Fibroblast of mammary gland (primary cell): ENCODE measurements around the gene ANKRD27.

Source experiments
- DNase-seq: peaks from one replicate; pipeline ENCODE4 v3.0.0-alpha.2; 2010; ENCODE audit warnings: low read depth
- H3K4me3 ChIP-seq: 2 replicates; pipeline ENCODE4 v1.5.1; 2011; ENCODE audit warnings: low read depth, mild to moderate bottlenecking, low read length, moderate library complexity; ENCODE audit not compliant: control insufficient read depth
- TF ChIP-seq, protein P1 (sequence below): conservative IDR thresholded peaks from 2 replicates; pipeline ENCODE4 v1.5.1; 2011; ENCODE audit warnings: low read depth, low read length, inconsistent platforms; ENCODE audit not compliant: control insufficient read depth, insufficient read depth

Gene ANKRD27

DNA sequence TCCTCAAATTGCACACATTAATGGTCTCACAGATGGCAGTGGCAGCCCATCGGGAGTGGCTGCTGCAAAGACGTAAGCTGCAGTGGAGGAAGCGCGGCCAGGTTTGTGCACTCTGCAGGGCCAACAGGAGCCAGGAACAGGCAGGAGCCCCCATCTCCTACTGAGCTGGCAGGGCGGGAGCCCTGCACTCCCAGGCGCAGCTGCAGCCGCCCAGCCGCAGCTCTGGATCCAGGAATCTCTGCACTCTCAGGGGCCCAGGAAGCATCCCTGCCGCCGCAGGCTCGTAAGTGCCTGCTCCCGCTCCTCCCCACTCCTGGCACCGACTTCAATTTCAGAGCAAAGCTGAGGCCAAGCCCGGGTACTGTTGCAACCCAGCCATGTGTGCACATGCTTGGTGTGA is 37.5 kb downstream of the ANKRD27 start:
- TF ChIP-seq, protein P1, sequence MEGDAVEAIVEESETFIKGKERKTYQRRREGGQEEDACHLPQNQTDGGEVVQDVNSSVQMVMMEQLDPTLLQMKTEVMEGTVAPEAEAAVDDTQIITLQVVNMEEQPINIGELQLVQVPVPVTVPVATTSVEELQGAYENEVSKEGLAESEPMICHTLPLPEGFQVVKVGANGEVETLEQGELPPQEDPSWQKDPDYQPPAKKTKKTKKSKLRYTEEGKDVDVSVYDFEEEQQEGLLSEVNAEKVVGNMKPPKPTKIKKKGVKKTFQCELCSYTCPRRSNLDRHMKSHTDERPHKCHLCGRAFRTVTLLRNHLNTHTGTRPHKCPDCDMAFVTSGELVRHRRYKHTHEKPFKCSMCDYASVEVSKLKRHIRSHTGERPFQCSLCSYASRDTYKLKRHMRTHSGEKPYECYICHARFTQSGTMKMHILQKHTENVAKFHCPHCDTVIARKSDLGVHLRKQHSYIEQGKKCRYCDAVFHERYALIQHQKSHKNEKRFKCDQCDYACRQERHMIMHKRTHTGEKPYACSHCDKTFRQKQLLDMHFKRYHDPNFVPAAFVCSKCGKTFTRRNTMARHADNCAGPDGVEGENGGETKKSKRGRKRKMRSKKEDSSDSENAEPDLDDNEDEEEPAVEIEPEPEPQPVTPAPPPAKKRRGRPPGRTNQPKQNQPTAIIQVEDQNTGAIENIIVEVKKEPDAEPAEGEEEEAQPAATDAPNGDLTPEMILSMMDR = no peak
- no peak overlapping the region for H3K4me3 ChIP-seq
- no peak for DNase-seq

GRCh38 chr19:32631381-32631780 is 43.6 kb downstream of the ANKRD27 start:
- DNase-seq = no peak
- TF ChIP-seq, protein P1 = no peak
- H3K4me3 ChIP-seq = no peak overlapping the region

DNA sequence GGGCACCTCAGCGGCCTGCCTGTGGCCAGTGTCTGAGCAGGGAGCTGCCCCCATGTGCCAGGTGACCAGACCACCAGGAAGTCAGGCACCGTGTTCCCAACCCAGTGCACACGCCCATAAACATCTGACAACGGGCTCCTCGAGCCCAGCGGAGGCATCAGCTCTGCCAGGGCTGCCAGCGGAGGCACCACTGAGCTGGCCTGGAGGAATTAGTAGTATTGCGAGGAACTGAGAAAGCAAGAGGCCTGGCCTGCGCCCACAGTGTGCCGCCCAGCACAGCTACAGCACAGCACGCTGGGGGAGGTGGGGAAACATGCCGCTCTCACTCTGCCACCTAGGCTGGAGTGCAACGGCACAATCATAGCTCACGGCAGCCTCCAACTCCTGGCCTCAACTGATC is 44.6 kb downstream of the ANKRD27 start:
- DNase-seq = no peak
- H3K4me3 ChIP-seq = no peak overlapping the region
- TF ChIP-seq, protein P1 = no peak

DNA sequence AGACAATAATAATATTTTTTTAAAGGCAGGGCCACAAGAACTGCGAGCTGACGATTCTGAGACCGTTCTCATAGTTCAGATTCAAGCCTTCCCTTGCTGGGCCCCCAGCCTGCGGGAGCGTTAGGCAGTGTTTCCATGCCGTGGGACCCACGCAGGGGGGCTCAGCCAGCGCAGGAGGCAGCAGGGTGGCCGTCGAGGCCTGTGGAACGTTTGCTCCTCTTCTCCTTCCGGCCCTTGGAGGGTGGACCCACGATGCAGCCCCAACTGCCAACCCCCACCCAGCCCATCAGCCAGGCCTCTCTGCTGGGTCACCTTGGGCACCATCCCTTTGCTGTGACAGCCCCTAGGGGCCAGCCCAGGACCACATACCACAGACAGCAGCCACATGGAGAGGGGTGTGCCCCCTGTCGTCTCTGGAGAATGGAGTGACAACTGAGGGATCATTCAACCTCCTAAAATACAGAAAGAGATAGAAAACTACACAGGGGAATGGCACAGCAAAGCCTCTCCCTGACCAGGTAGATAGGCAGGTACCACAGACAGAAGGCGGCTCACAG is 47.2 kb downstream of the ANKRD27 start:
- no peak for DNase-seq
- TF ChIP-seq, protein P1 = no peak
- no peak overlapping the region for H3K4me3 ChIP-seq

GRCh38 chr19:32626969-32627368 is 48.0 kb downstream of the ANKRD27 start:
- H3K4me3 ChIP-seq = no peak overlapping the region
- TF ChIP-seq, protein P1 = no peak
- DNase-seq = no peak

GRCh38 chr19:32624410-32624809 is 50.6 kb downstream of the ANKRD27 start:
- no peak overlapping the region for H3K4me3 ChIP-seq
- DNase-seq = peak; percentile 8
- TF ChIP-seq, protein P1 = no peak

- TF ChIP-seq, protein P1 = no peak
- peak; percentile 25 for DNase-seq
- H3K4me3 ChIP-seq = no peak overlapping the region
These were observed 53.0 kb downstream of the ANKRD27 start for GRCh38 chr19:32622002-32622401.
